Left ventricle myocardium superior (tissue), 1 donor: ENCODE measurements around the gene NAPEPLD. TPM values are rescaled to one million over a fixed set of nuclear protein-coding genes. Genes with fewer than 3 reads are reported as not detected.
"Not testable (repeated sequence)": the region's sequence is repeated elsewhere in the genome, so short reads cannot be mapped to it uniquely, and the experiment has no call there.

ENCODE experiments used
- ATAC-seq: fragments of 200-7000 bp; cut with Tn5 transposase; one replicate; pipeline ENCODE4 v1.9.1; 2020; ENCODE audit warnings: mild to moderate bottlenecking, moderate library complexity
- DNase-seq: peaks from one replicate; pipeline ENCODE4 v3.0.0-alpha.2; 2020
- intact Hi-C: fragments of 100-400 bp; cut with micrococcal nuclease; formaldehyde crosslinking; loops from one replicate; pipeline ENCODE4 v1.11.0; 2022
- total RNA-seq: library from RNA; stranded (reverse); fragmentation: NEBNext Ultra II Directional; extraction: Animal tissue kit (Norgen Biotek cat#: 25700); gene quantifications from one replicate; pipeline ENCODE4 v1.2.1, GENCODE V29; 2021
- donor health status: DM: no; HTN: yes; CAD: no; lungs with severe emphysema.

NAPEPLD gene
- total RNA-seq, 1 donor from 2014 or later, result 16.7 TPM

- DNase-seq, result no peak
- intact Hi-C loops, result no loop called here
- ATAC-seq, result no peak
These were observed 71.6 kb downstream of the NAPEPLD start for GRCh38 chr7:103077318-103077717.

DNA sequence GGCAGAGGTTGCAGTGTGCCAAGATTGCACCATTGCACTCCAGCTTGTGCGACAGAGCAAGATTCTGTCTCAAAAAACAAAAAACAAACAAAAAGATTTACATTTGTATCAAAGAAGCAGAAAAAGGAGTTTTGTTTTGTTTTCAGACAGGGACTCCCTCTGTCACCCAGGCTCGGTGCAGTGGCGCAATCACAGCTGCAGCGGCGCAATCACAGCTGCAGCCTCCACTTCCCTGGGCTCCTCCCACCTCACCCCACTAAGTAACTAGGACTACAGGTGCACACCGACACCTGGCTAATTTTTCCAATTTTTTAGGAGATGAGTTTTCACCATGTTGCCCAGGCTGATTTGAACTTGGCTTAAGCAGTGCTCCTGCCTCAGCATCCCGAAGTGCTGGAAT is 72.1 kb downstream of the NAPEPLD start:
- intact Hi-C loops, result no loop called here

GRCh38 chr7:103075337-103075918 is 73.5 kb downstream of the NAPEPLD start:
- DNase-seq, result peak; percentile 64
- peak; percentile 14 for ATAC-seq
- intact Hi-C loops, result no loop called here

More for the DNA sequence above, 72.1 kb downstream of the NAPEPLD start:
- ATAC-seq, result no peak
- no peak for DNase-seq

DNA sequence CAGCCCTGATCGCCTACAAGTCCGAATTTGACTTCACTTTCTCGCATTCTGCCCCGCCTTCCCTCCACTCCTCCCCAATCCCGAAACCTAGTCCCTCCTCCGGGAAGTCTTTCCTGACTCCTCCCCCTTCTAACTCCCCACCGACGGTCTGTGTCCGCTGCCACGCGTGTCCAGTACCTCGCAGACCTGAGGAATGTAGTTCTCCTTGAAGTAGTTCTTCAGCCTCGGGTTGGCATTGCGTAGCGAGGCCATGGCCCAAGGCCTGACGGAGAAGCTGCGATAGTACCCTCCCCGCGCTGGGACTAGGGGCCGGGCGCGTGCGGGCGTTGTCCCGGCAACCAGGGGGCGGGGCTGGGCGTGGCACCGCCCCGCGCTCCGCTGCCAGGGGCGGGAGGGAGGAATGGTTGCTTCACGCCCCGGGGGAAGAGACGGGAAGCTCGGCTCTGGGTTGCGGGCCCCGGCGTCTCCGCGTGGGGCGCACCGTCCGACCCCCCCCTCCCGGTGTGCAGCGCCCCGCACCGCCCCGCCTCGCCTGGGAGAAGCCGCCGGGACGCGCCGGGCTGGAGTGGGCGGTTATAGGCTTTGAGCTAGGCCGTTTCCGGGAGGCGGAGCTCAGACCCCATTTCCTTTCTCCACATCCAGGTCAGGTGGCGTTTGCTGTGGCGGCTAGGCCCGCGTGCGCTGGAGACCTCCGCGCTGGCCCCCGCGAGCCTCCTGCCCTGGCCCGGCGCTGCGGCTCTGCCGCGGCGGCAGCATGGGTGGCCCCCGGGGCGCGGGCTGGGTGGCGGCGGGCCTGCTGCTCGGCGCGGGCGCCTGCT is 74.2 kb downstream of the NAPEPLD start, which contains the start of the genes ARMC10 and FBXL13:
Gene ARMC10 (plus strand): TSS at position 622 of the 818 bp plus-strand sequence. CDS start 133 bp downstream, at position 755.
Gene FBXL13 (minus strand): TSS at position 278 of the 818 bp plus-strand sequence.
- peak; percentile 98 for ATAC-seq
- peak; percentile 93 for DNase-seq
- intact Hi-C loops, result no loop called here

- ATAC-seq (no peak), DNase-seq (no peak)
- intact Hi-C loops, result no loop called here
These were observed 74.8 kb downstream of the NAPEPLD start for GRCh38 chr7:103073989-103074518.

- ATAC-seq, result no peak
- intact Hi-C loops, result no loop called here
These were observed 77.9 kb downstream of the NAPEPLD start for GRCh38 chr7:103071000-103071399.

DNA sequence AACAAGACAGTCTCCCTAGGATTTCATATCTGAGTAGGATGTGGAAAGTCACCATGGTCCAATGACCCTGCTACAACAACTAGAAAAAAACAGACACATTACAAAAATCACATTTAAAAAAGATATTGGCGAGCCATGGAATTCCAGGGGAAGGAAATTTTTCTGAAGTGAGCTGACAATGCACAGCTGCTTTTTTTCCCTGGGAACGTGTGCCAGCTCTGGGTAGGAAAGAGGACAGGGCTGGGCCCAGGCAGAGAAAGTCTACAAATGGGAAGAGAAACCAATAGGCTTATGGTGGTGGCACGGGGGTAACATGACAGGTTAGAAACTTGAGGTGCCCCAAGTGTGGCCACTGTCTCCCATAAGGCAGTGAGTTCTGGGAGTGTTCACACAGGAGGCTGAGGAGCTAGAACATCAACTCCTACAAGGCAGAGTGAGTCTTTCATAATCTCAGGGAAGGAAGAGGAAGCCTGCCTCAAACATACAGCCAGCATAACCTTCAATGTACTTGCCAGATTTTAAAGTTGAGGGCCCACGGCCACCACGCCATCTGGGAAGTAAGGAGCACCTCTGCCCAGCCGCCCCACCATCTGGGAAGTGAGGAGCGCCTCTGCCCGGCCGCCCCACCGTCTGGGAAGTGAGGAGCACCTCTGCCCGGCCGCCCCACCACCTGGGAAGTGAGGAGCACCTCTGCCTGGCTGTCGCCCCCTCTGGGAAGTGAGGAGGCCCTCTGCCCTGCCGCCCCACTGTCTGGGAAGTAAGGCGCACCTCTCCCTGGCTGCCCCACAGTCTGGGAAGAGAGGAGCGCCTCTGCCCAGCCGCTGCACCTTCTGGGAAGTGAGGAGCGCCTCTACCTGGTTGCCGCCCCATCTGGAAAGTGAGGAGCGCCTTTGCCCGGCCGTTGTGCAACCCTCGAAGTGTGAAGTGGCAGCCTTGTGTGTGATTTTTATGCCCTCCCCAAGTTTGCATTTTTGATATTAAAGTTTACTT is 80.2 kb downstream of the NAPEPLD start:
- no peak for ATAC-seq
- intact Hi-C loops, result no loop called here
- DNase-seq, result no peak

More at GRCh38 chr7:103071000-103071399, 77.9 kb downstream of the NAPEPLD start:
- no peak for DNase-seq

- ATAC-seq (peak; percentile 45), DNase-seq (peak; percentile 51)
- intact Hi-C loops, result no loop called here
These were observed 83.2 kb downstream of the NAPEPLD start for GRCh38 chr7:103065667-103066066.

DNA sequence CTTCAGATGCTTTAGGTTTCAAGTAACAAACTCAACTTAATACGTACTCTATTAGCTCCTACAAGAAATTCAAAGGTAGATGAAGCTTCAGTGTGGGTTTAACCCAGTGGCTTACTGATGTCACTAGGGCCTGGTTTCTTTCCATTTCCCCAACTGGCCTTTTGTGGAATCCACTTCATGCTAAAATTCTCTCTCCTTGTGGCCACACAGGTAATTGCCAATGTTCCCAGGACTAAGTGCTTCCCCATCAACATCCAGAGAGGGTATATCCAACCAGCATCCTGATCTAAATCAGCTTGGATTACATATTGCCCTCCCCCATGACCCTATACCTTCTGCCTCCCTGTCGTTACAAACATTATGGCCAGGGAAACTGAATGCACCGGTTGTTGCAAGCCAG is 85.0 kb downstream of the NAPEPLD start:
- no peak for DNase-seq
- intact Hi-C loops, result no loop called here
- ATAC-seq, result no peak

GRCh38 chr7:103059471-103059870 is 89.4 kb downstream of the NAPEPLD start:
- DNase-seq, result no peak
- intact Hi-C loops, result no loop called here
- ATAC-seq, result peak; percentile 38

DNA sequence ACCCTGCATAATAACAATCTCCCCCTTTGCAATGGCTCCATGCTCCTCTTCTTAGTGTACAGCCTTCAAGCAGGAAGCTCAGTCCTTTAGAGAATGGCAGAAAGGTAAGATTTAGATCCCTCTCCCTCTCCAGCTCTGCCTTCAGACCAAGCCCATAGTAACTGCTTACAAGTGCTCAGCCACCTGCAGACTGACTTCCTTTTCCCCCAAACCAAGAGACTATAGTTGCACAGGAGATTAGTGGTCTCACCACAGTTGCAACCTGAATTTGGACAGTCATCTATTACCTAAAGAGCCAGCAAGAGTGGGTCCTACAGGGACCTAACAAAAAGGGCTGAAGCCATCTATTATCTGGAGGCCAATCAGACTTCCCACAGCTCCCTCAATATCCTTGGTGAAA is 90.8 kb downstream of the NAPEPLD start:
- ATAC-seq, result no peak
- intact Hi-C loops, result no loop called here

DNA sequence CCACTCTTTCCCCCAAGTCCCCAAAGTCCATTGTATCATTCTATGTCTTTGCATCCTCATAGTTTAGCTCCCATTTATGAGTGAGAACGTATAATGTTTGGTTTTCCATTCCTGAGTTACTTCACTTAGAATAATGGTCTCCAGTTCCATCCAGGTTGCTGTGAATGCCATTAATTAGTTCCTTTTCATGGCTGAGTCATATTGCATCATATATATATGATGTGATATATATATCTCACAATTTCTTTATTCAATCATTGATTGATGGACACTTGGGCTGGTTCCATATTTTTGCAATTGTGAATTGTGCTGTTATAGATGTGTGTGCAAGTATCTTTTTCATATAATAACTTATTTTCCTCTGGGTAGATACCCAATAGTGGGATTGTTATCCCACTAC is 92.9 kb downstream of the NAPEPLD start:
- intact Hi-C loops, DNase-seq, ATAC-seq: not testable (repeated sequence)

More for the DNA sequence above, 90.8 kb downstream of the NAPEPLD start:
- no peak for DNase-seq

DNA sequence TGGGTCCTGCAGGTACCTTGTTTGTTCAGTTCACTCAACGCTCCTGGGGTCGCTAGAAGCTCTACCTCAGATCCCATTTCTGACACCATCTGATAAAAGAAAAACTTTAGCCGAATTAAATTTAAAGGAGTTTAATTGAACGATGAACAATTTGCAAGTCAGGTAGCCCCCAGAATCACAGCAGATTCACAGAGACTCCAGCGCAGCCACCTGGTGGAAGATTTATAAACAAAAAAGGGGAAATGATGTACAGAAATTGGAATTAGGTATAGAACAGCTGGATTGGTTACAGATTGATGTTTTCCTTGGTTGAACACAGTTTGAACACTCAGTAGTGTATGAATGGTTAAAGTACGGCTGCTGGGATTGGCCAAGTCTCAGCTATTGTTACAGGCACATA is 97.4 kb downstream of the NAPEPLD start:
- ATAC-seq (no peak), DNase-seq (no peak)
- intact Hi-C loops, result no loop called here

Other genes starting within 250 kb of the NAPEPLD start
- gene LRRC17, start 236.1 kb downstream of the NAPEPLD start, total RNA-seq, result 1.9 TPM
- 0.27 TPM for gene FBXL13, start 74.3 kb downstream of the NAPEPLD start, total RNA-seq
- 19.4 TPM for gene ARMC10, start 74.0 kb downstream of the NAPEPLD start, total RNA-seq
- gene PMPCB, start 148.3 kb upstream of the NAPEPLD start, total RNA-seq, result 79.3 TPM
- gene DNAJC2, start 195.7 kb upstream of the NAPEPLD start, total RNA-seq, result 13.9 TPM
- gene PSMC2, start 198.5 kb upstream of the NAPEPLD start, total RNA-seq, result 117 TPM